NOMO-1 (cell line): ENCODE data around the gene MKI67.

Source experiments
- DNase-seq, 2 experiments: peaks; one replicate each; lab custom pipeline; 2025; ENCODE audit not compliant: unreplicated experiment in 2 of 2; lab: John Stamatoyannopoulos, UW

MKI67 gene

GRCh38 chr10:128055061-128055868, 71.0 kb downstream of the MKI67 start:
- no peak for DNase-seq

GRCh38 chr10:128054163-128054970, 71.9 kb downstream of the MKI67 start:
- DNase-seq, result peak; percentile 62 to 88

GRCh38 chr10:128053356-128053755, 72.9 kb downstream of the MKI67 start:
- DNase-seq, result no peak

- DNase-seq, result no peak
These were observed 73.5 kb downstream of the MKI67 start for GRCh38 chr10:128052696-128053095.

- DNase-seq, result no peak
These were observed 74.7 kb downstream of the MKI67 start for GRCh38 chr10:128051548-128051947.

GRCh38 chr10:128050936-128051335, 75.3 kb downstream of the MKI67 start:
- peak; percentile 58 to 92 for DNase-seq

GRCh38 chr10:128050121-128050516, 76.1 kb downstream of the MKI67 start:
- DNase-seq, result no peak

GRCh38 chr10:128049226-128050120, 76.8 kb downstream of the MKI67 start:
- DNase-seq, result peak; percentile 13 to 65

GRCh38 chr10:128048819-128049210, 77.4 kb downstream of the MKI67 start:
- no peak for DNase-seq

GRCh38 chr10:128047991-128048818, 78.0 kb downstream of the MKI67 start:
- peak; percentile 80 to 92 for DNase-seq

- DNase-seq, result peak; percentile 92 to 94
These were observed 78.9 kb downstream of the MKI67 start for GRCh38 chr10:128047351-128047750.

GRCh38 chr10:128046953-128047290, 79.3 kb downstream of the MKI67 start:
- DNase-seq, result no peak
